ENCODE results near the gene DYNC1I1.

DNA sequence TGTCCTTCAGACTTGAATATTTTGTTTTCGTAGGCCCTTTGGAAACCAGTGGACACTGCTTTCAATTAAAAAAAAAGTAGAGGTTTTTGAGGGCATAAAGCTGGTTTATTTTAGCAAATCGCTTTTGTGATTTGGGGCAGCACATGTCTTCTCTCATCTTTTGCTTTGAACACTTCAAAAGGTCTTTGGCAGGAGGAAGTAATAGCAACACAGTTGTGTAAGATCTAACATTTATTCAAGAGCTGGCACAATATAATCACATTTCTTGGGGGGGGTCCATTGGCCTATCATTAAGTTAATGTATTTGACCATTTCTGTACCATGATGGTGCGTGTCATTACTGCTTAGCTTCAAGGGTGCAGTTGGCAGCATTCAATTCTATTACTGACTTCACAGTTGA, 42.4 kb downstream of the DYNC1I1 start:
- TF ChIP-seq EP300 (conservative IDR thresholded peaks at IDR 0.05; ENCODE audit: poor library complexity, severe bottlenecking) = no peak
- TF ChIP-seq, protein P1, sequence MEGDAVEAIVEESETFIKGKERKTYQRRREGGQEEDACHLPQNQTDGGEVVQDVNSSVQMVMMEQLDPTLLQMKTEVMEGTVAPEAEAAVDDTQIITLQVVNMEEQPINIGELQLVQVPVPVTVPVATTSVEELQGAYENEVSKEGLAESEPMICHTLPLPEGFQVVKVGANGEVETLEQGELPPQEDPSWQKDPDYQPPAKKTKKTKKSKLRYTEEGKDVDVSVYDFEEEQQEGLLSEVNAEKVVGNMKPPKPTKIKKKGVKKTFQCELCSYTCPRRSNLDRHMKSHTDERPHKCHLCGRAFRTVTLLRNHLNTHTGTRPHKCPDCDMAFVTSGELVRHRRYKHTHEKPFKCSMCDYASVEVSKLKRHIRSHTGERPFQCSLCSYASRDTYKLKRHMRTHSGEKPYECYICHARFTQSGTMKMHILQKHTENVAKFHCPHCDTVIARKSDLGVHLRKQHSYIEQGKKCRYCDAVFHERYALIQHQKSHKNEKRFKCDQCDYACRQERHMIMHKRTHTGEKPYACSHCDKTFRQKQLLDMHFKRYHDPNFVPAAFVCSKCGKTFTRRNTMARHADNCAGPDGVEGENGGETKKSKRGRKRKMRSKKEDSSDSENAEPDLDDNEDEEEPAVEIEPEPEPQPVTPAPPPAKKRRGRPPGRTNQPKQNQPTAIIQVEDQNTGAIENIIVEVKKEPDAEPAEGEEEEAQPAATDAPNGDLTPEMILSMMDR (IDR thresholded peaks at IDR 0.05; ENCODE audit: poor library complexity, severe bottlenecking) = no peak
- TF ChIP-seq EZH2 (IDR thresholded peaks at IDR 0.05; ENCODE audit: borderline replicate concordance, insufficient read depth, low read length, poor library complexity, severe bottlenecking) = no peak
- TF ChIP-seq POLR2AphosphoS5 (IDR thresholded peaks at IDR 0.05) = no peak

All from neural cell (in vitro differentiated cells).